NB4 (cell line): ENCODE results near the gene ARPP21.

Source experiments
- CTCF ChIP-seq: IDR thresholded peaks from one replicate; pipeline ENCODE4 v1.5.1; 2012; ENCODE audit warnings: low read depth, low read length
- POLR2A ChIP-seq: IDR thresholded peaks from 2 replicates; pipeline ENCODE4 v1.6.1; 2011; ENCODE audit warnings: mild to moderate bottlenecking; ENCODE audit not compliant: insufficient read length; ENCODE audit errors: extremely low read depth
- TF ChIP-seq, protein P1 (sequence below): IDR thresholded peaks from 2 replicates; pipeline ENCODE4 v1.6.1; 2011; ENCODE audit warnings: low read depth, low read length

DNA sequence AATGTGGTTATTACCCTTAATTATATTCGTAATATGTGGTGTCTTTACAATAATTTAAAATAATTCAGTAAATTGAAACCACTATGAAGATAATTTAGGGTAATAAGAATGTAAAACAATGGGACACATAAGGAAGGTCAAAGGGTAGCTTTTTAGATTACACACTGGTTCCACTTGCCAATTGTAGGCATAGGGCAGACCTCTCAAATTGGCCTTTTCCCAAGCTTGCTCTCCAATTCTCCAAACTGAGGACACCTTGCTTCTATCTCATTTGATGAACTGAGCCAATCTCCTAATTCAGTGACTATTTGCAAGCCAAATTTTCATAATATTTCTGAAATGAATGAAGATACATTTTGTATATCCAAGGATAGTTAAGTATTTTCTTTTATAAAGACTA, 151.4 kb downstream of the ARPP21 start:
- TF ChIP-seq CTCF, result no peak
- no peak for TF ChIP-seq POLR2A
- TF ChIP-seq, protein P1, sequence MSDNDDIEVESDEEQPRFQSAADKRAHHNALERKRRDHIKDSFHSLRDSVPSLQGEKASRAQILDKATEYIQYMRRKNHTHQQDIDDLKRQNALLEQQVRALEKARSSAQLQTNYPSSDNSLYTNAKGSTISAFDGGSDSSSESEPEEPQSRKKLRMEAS, result no peak
